A549 (cell line): ENCODE results near the gene ENO1. TPM values are rescaled to one million over a fixed set of nuclear protein-coding genes. Genes with fewer than 3 reads are reported as not detected.

Experiments used
- ATAC-seq, 2 experiments: fragments of 200-7000 bp in 1 of 2; fragments of >200 bp in 1 of 2; cut with Nextera tagmentation in 1 of 2; cut with Tn5 transposase in 1 of 2; 3 replicates each; pipeline versions ENCODE4 v1.8.0 to v1.9.1; 2018 to 2020; ENCODE audit warnings: mild to moderate bottlenecking in 1 of 2, moderate library complexity in 1 of 2
- CTCF ChIA-PET: fragments of 300-600 bp; sonication (Branson Sonifier 250); formaldehyde crosslinking; extraction: SDS; loops from one replicate; lab custom pipeline; 2021; ENCODE audit warnings: antibody characterized with exemption, inconsistent platforms; lab: Yijun Ruan, JAX
- POLR2A ChIA-PET: fragments of 350-600 bp; formaldehyde crosslinking; extraction: SDS; loops from one replicate; lab custom pipeline; 2021; ENCODE audit warnings: antibody characterized with exemption, inconsistent platforms; lab: Yijun Ruan, JAX
- DNase-seq, 2 experiments: peaks; one replicate each; pipeline versions ENCODE4 v3.0.0 to v3.0.0-alpha.2; 2011 to 2016; ENCODE audit warnings: low read depth in 1 of 2, low spot score in 1 of 2
- FAIRE-seq: peaks from 2 replicates; lab custom pipeline; 2011; peaks lifted over from hg19 to GRCh38; lab: Jason Lieb, UNC
- H3K27ac ChIP-seq, 2 experiments: fragments of >200 bp; sonication (Bioruptor Twin); formaldehyde crosslinking; 3 replicates each; pipeline ENCODE4 v1.5.1; 2016 to 2017
- H3K4me1 ChIP-seq: fragments of >200 bp; sonication (Bioruptor Twin); formaldehyde crosslinking; 3 replicates; pipeline ENCODE4 v1.6.1; 2016
- H3K4me2 ChIP-seq: fragments of >200 bp; sonication (Bioruptor Twin); formaldehyde crosslinking; 3 replicates; pipeline ENCODE4 v1.6.1; 2016
- H3K4me3 ChIP-seq: fragments of >200 bp; sonication (Bioruptor Twin); formaldehyde crosslinking; 3 replicates; pipeline ENCODE4 v1.5.1; 2016
- H3K9me3 ChIP-seq: fragments of >200 bp; sonication (Bioruptor Twin); formaldehyde crosslinking; 3 replicates; pipeline ENCODE4 v1.6.1; 2016
- ATOH8 ChIP-seq: fragments of 250-450 bp; sonication (Bioruptor Pico); IDR thresholded peaks from 2 replicates; pipeline ENCODE4 v1.5.0; 2020; ENCODE audit warnings: low read depth, mild to moderate bottlenecking, moderate library complexity
- CBX2 ChIP-seq: fragments of 200-600 bp; sonication (generic); IDR thresholded peaks from 2 replicates; pipeline ENCODE4 v1.6.1; 2016; ENCODE audit warnings: low read depth, mild to moderate bottlenecking, borderline replicate concordance
- CEBPB ChIP-seq, 2 experiments: fragments of >200 bp in 1 of 2; sonication (Bioruptor Twin) in 1 of 2; formaldehyde crosslinking in 1 of 2; IDR thresholded peaks; 2 replicates each; pipeline ENCODE4 v1.6.1; 2012 to 2016
- CTCF ChIP-seq: fragments of >200 bp; sonication (Bioruptor Twin); formaldehyde crosslinking; IDR thresholded peaks from 3 replicates; pipeline ENCODE4 v1.5.1; 2016
- E2F6 ChIP-seq: IDR thresholded peaks from 2 replicates; pipeline ENCODE4 v1.6.1; 2012; ENCODE audit warnings: low read depth, borderline replicate concordance
- EHF ChIP-seq: fragments of 250-450 bp; sonication (Bioruptor Pico); IDR thresholded peaks from 2 replicates; pipeline ENCODE4 v1.5.0; 2020; ENCODE audit warnings: mild to moderate bottlenecking
- EP300 ChIP-seq, 2 experiments: fragments of >200 bp; sonication (Bioruptor Twin); formaldehyde crosslinking; IDR thresholded peaks; 2 replicates in 1 of 2; 3 replicates in 1 of 2; pipeline ENCODE4 v1.6.1; 2016 to 2017
- FOSB ChIP-seq: fragments of 250-450 bp; sonication (Bioruptor Pico); IDR thresholded peaks from 2 replicates; pipeline ENCODE4 v1.5.0; 2020; ENCODE audit warnings: mild to moderate bottlenecking, moderate library complexity
- GATA3 ChIP-seq: IDR thresholded peaks from 2 replicates; pipeline ENCODE4 v1.6.1; 2012; ENCODE audit warnings: borderline replicate concordance
- HES2 ChIP-seq: fragments of >200 bp; sonication (Bioruptor Twin); formaldehyde crosslinking; IDR thresholded peaks from 2 replicates; pipeline ENCODE4 v1.6.1; 2016
- HOXB5 ChIP-seq: fragments of 250-450 bp; sonication (Bioruptor Pico); IDR thresholded peaks from 2 replicates; pipeline ENCODE4 v1.5.0; 2020; ENCODE audit warnings: mild to moderate bottlenecking, moderate library complexity
- JUNB ChIP-seq: fragments of >200 bp; sonication (Bioruptor Twin); formaldehyde crosslinking; IDR thresholded peaks from 2 replicates; pipeline ENCODE4 v1.6.1; 2016
- KDM1A ChIP-seq: fragments of 200-600 bp; sonication (generic); IDR thresholded peaks from 2 replicates; pipeline ENCODE4 v1.6.1; 2016; ENCODE audit warnings: low read depth, mild to moderate bottlenecking
- MAZ ChIP-seq: fragments of 150-350 bp; IDR thresholded peaks from 2 replicates; pipeline ENCODE4 v1.6.1; 2014; ENCODE audit warnings: antibody characterized with exemption, low read depth, low read length, borderline replicate concordance
- PBX3 ChIP-seq: IDR thresholded peaks from 2 replicates; pipeline ENCODE4 v1.6.1; 2012
- RAD21 ChIP-seq, 2 experiments: fragments of >200 bp in 1 of 2; sonication (Bioruptor Twin) in 1 of 2; formaldehyde crosslinking in 1 of 2; IDR thresholded peaks in 1 of 2; conservative IDR thresholded peaks in 1 of 2; 2 replicates in 1 of 2; 3 replicates in 1 of 2; pipeline ENCODE4 v1.6.1; 2012 to 2018; ENCODE audit warnings: inconsistent platforms in 1 of 2
- RARB ChIP-seq: fragments of 250-450 bp; sonication (Bioruptor Pico); IDR thresholded peaks from 2 replicates; pipeline ENCODE4 v1.8.0; 2021; ENCODE audit warnings: mild to moderate bottlenecking, moderate library complexity
- RCOR1 ChIP-seq: fragments of 150-350 bp; IDR thresholded peaks from 2 replicates; pipeline ENCODE4 v1.6.1; 2014; ENCODE audit warnings: antibody characterized with exemption, low read length, low read depth
- RNF2 ChIP-seq: fragments of 200-600 bp; sonication (generic); IDR thresholded peaks from 2 replicates; pipeline ENCODE4 v1.6.1; 2016; ENCODE audit warnings: low read depth, mild to moderate bottlenecking, antibody characterized with exemption, moderate library complexity, borderline replicate concordance
- SMC3 ChIP-seq: fragments of >200 bp; sonication (Bioruptor Twin); formaldehyde crosslinking; IDR thresholded peaks from 3 replicates; pipeline ENCODE4 v1.6.1; 2018; ENCODE audit warnings: inconsistent platforms
- SREBF2 ChIP-seq: fragments of 450-650 bp; IDR thresholded peaks from 2 replicates; pipeline ENCODE4 v1.6.1; 2014; ENCODE audit warnings: mild to moderate bottlenecking, moderate library complexity
- USF2 ChIP-seq: fragments of 450-650 bp; IDR thresholded peaks from 2 replicates; pipeline ENCODE4 v1.6.1; 2014; ENCODE audit warnings: antibody characterized with exemption
- ZC3H11A ChIP-seq: fragments of 450-650 bp; IDR thresholded peaks from 2 replicates; pipeline ENCODE4 v1.6.1; 2014; ENCODE audit warnings: antibody characterized with exemption, mild to moderate bottlenecking
- WGBS: methylation state at CpG from one replicate; pipeline ENCODE4 v1.1.6; 2017; ENCODE audit errors: missing lambda C conversion rate; 5-methylcytosine and 5-hydroxymethylcytosine counted together
- polyA plus RNA-seq, 4 experiments: library from polyadenylated mRNA; depleted of rRNA in 3 of 4; stranded (reverse); fragments of >200 nt; fragmentation: RNase III in 1 of 4; extraction: RNeasy Plus Mini Kit Qiagen cat#74134 plus additional on column Dnase treatment in 1 of 4; gene quantifications; 2 replicates in 3 of 4; 3 replicates in 1 of 4; pipeline ENCODE4 v1.2.3, GENCODE V29; 2011 to 2017

ENO1 gene
- polyA plus RNA-seq, 2 of the 4 experiments (the other 2 are of a cell fraction) = 1,899 to 2,981 TPM

GRCh38 chr1:8847990-8848389 is 30.5 kb downstream of the ENO1 start (continued):
- TF ChIP-seq E2F6 (no peak), FOSB (no peak), EP300 (IDR thresholded peaks at IDR 0.05) (no peak), SMC3 (no peak), RAD21 (conservative IDR thresholded peaks at IDR 0.05 in 1 of 2, IDR thresholded peaks at IDR 0.05 in 1 of 2) (no peak), RNF2 (no peak), EHF (CRISPR knock-in tag) (no peak)

GRCh38 chr1:8846263-8846662 is 32.2 kb downstream of the ENO1 start:
- CTCF ChIA-PET = interaction anchor here (0.9 to 7.7 kb wide), 3 partner anchors 14 to 284 kb away, joined by 4 to 87 read pairs (median 5); no protein-coding TSS in a partner anchor
- TF ChIP-seq HOXB5 = no peak
- no peak for TF ChIP-seq USF2
- no peak for TF ChIP-seq RAD21 (conservative IDR thresholded peaks at IDR 0.05 in 1 of 2, IDR thresholded peaks at IDR 0.05 in 1 of 2)
- TF ChIP-seq MAZ = no peak
- TF ChIP-seq CTCF = no peak
- no peak for TF ChIP-seq HES2
- TF ChIP-seq EP300 (IDR thresholded peaks at IDR 0.05) = no peak
- no peak for TF ChIP-seq KDM1A
- TF ChIP-seq RARB (CRISPR knock-in tag) = no peak
- no peak for TF ChIP-seq ZC3H11A
- TF ChIP-seq ATOH8 (CRISPR knock-in tag) = no peak
- H3K4me1 ChIP-seq = peaks cover 4% of the 10 kb centered on the region; the same call in 1 of the 3 replicates
- no peaks in the 10 kb centered on the region; the same call in 2 of the 3 replicates for H3K9me3 ChIP-seq
- DNase-seq = no peak
- no peak overlapping the region for H3K4me2 ChIP-seq
- no peak overlapping the region for H3K27ac ChIP-seq
- H3K4me3 ChIP-seq = no peak overlapping the region
- ATAC-seq = no peak
- FAIRE-seq = no peak
- POLR2A ChIA-PET = no interaction called here
- WGBS = 61% methylated on average over 4 of the region's 4 CpGs

GRCh38 chr1:8845104-8846097 is 33.1 kb downstream of the ENO1 start:
- no peak overlapping the region for H3K4me3 ChIP-seq
- POLR2A ChIA-PET = no interaction called here
- FAIRE-seq (no peak), ATAC-seq (no peak), DNase-seq (no peak)
- H3K4me2 ChIP-seq = no peak overlapping the region
- CTCF ChIA-PET = interaction anchor here (0.5 to 7.7 kb wide), 5 partner anchors 10 to 641 kb away, joined by 3 to 87 read pairs (median 6); no protein-coding TSS in a partner anchor
- WGBS = 86% methylated on average over 20 of the region's 21 CpGs
- H3K9me3 ChIP-seq = no peaks in the 10 kb centered on the region; the same call in 2 of the 3 replicates
- TF ChIP-seq RCOR1 = no peak
- TF ChIP-seq FOSB = no peak
- TF ChIP-seq PBX3 = no peak
- no peak for TF ChIP-seq RARB (CRISPR knock-in tag)
- no peak for TF ChIP-seq JUNB
- no peak for TF ChIP-seq CBX2
- no peak for TF ChIP-seq GATA3
- no peak for TF ChIP-seq RNF2
- TF ChIP-seq HES2 = no peak
- no peak for TF ChIP-seq SREBF2
- TF ChIP-seq KDM1A = no peak
- TF ChIP-seq CEBPB (IDR thresholded peaks at IDR 0.05) = no peak
- H3K27ac ChIP-seq = no peak overlapping the region
- peaks cover 4% of the 10 kb centered on the region; the same call in 1 of the 3 replicates for H3K4me1 ChIP-seq
